Activated CD8-positive, alpha-beta memory T cell treated with anti-CD3 and anti-CD28 coated beads, Interleukin-2, amount 50 U/mL, for 24 hours (primary cell): ENCODE measurements around the gene ZSCAN29.
A peak's percentile ranks its signal among the peaks of the same experiment; 100 is the strongest.

Experiments
- DNase-seq: peaks from one replicate; pipeline ENCODE4 v3.0.0-alpha.2; 2020; ENCODE audit errors: extremely low read depth

Gene ZSCAN29

DNA sequence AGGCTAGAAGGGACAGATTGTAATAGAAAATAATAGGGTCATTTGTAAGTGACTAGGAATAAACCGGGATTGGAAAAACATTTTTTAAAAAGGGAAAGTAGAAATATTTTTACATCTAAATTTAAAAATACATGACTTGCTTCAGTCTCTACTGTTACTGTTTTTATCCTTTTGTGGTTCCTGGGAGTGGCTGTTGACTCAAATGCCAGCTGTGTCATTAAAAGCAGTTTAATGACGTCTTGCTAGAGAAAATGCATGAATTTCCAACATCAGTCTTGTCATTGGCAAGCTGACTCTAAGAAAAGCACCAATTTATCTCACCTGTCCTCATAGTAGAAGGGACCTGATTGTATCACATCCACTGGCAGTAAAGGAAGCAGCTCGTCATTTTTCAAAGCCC is 23.7 kb downstream of the ZSCAN29 start:
- no peak for DNase-seq

DNA sequence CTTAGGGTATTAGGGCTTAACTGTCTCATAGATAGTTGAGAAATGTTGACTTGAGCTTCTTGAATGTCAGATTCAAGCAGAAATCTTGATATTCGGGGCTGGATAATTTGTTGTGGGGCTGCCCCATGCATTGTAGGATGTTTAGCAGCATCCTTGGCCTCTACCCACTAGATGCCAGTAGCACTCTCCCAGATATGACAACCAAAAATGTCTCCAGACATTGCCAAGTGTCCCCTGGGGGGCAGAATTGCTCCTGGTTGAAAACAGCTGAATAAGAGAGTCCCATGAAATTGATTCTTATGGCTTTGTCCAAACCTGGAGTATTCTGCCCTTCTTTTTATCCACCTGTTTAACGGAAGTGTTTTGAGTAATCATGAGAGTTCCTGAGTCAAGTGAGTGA is 24.5 kb downstream of the ZSCAN29 start:
- no peak for DNase-seq

- DNase-seq, result no peak
Observed at GRCh38 chr15:43330780-43331087, 40.1 kb downstream of the ZSCAN29 start.

DNA sequence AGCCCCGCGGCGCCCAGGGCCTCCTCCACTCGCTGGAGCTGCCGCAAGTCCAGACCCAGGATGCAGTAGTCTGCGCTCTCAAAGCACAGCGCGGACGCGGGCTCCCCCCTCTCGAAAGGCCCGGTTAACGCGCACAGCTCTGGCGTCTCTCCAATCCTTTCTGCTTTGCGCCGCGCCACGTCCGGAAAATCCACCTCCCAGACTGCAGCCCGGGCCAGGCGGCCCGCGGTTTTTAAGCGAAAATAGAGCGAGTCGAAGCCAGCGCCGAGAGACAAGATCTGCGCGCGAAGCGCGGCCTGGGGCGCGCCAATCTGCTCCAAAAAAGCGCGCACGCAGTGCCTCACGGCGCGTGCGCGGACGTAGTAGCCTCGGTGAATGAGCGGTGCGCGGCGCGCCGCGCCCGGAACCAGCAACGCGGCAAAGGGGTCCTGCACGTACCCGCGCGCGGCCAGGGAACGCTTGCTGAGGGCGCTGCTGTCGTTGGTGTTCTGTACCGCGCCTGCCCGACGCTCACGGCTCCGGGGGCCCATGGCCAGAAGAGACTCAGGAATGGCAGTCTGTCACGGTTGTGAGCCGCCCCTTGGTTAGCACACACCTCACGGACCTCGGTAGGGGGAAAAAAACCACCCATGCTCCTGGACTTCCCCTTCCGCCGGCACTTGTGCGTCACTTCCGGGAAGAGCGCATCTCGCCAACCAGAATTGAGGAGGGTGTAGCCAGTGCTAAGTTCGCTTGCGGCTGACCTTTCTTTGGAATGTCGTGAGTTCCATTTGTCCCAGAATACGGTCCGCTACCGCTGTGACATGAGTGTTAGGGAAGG is 40.7 kb downstream of the ZSCAN29 start, which contains the start of gene LCMT2:
LCMT2 (minus strand) TSS at position 614 of the 820 bp plus-strand sequence; CDS start at position 530, 84 bp downstream.
- DNase-seq, result peak; percentile 81

- DNase-seq, result no peak
Observed at GRCh38 chr15:43329217-43329959, 41.5 kb downstream of the ZSCAN29 start.

- DNase-seq, result no peak
Observed at GRCh38 chr15:43325039-43325684, 45.7 kb downstream of the ZSCAN29 start.

- DNase-seq, result no peak
Observed at GRCh38 chr15:43318990-43319771, 51.7 kb downstream of the ZSCAN29 start.

DNA sequence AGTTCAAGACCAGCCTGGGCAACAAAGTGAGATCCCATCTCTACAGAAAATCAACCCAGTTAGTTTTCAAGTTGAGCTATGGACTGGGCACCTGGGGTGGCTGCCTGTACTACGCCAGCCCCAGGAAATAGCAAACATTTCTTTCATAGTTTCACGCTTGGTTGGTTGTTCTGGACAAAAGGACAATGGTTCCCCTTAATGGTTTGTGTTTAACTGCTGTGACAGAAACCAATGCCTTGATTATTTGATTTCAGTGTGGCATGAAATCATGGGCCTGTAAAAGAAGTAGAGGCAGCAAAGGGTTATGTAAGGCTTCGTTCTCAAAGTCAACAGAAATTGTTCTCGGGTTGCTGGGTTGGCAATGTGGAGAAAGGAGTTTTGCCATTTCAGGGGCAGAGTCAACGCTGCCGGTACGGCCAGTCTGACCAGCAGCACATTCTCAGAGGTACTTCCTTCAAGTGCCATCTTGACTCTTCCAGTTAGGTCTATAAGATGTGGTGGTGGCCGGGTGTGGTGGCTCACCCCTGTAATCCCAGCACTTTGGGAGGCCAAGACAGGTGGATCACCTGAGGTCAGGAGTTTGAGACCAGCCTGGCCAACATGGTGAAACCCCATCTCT is 53.2 kb downstream of the ZSCAN29 start:
- DNase-seq, result no peak

DNA sequence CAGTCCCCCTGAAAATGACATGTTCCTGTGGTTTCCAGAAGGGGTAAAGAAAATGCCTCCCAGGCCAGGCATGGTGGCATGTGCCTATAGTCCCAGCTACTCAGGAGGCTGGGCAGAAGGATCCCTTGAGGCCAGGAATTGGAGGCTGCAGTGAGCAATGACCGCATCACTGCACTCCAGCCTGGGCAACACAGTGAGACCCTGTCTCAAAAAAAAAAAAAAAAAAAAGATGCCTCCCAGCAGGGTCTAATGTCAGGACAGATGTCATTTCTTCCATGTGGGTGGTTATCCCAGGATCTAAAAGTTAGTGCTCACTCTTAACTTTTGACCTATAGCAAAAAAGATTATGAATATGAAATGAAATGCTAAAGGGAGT is 53.9 kb downstream of the ZSCAN29 start:
- DNase-seq, result no peak

DNA sequence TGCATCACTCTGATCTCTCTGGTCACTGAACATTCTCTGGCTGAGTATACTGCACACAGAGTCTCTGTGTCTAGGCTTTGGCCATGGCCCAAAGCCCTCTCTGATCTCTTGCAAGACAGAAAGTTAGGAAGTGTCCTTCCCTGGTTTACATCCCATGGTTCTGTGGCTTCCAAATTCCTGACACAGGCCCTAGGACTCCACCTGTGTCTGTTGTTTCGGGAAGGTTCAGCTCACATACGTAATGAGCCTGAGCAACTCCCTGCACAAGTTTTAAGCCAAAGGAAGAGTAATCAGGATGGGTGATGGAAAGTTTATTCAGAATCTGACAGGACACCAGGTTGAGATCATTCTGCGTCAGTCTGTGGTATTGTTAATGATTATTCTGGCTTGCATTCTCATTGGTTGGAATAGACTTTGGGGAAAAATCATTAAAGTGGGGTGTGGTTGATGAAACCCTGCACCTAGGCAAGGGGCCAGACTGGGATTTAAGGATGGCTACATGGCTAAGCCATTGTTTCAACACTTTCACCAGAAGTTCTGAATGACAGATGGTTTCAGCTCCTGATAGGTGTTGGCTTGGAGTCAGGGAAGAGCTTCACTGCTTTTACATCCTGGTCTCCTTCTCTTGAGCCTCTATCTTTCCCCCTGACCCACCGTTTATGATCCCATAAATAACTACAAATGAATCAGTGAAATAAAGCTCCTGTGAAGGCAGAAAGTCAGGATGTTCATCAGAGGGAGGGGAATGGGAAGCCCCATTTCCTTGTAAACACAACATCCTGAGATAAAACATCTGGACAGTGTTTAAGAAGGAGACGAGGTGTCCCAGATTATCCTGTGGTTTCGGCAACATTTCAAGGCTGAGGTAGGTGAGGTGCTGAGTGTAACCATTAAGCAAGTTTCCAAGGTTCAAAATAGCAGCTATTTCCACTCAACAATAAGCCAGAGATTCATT is 54.5 kb downstream of the ZSCAN29 start:
- DNase-seq, result no peak

- no peak for DNase-seq
Observed at GRCh38 chr15:43314171-43314570, 56.7 kb downstream of the ZSCAN29 start.

- no peak for DNase-seq
Observed at GRCh38 chr15:43312378-43312777, 58.5 kb downstream of the ZSCAN29 start.
